ENCODE data around the gene ALG6.

Gene ALG6

GRCh38 chr1:63321785-63322113 lies 45.7 kb upstream of the ALG6 start:
- ATAC-seq = no peak
- TF ChIP-seq RARB (CRISPR knock-in tag; IDR thresholded peaks at IDR 0.05) (no peak), TOX (CRISPR knock-in tag; IDR thresholded peaks at IDR 0.05; ENCODE audit: borderline replicate concordance) (no peak), ESRRG (CRISPR knock-in tag; IDR thresholded peaks at IDR 0.05) (no peak), ZFP30 (CRISPR knock-in tag; IDR thresholded peaks at IDR 0.05) (no peak)

- peak; percentile 7 for ATAC-seq
- TF ChIP-seq ESRRG (CRISPR knock-in tag; IDR thresholded peaks at IDR 0.05) (no peak), ZFP3 (CRISPR knock-in tag; IDR thresholded peaks at IDR 0.05) (no peak), PPARA (CRISPR knock-in tag; IDR thresholded peaks at IDR 0.05; ENCODE audit: borderline replicate concordance) (no peak), GLIS3 (CRISPR knock-in tag; IDR thresholded peaks at IDR 0.05) (no peak), TOX (CRISPR knock-in tag; IDR thresholded peaks at IDR 0.05; ENCODE audit: borderline replicate concordance) (no peak), TCF4 (CRISPR knock-in tag; IDR thresholded peaks at IDR 0.05; ENCODE audit: borderline replicate concordance) (no peak), ZNF565 (CRISPR knock-in tag; conservative IDR thresholded peaks at IDR 0.05; ENCODE audit: low read depth) (no peak), SNAI2 (CRISPR knock-in tag; IDR thresholded peaks at IDR 0.05) (no peak), CSRNP3 (CRISPR knock-in tag; IDR thresholded peaks at IDR 0.05) (no peak), OSR1 (CRISPR knock-in tag; IDR thresholded peaks at IDR 0.05) (no peak), ARNTL (CRISPR knock-in tag; IDR thresholded peaks at IDR 0.05; ENCODE audit: borderline replicate concordance, low read depth) (no peak), ISL1 (CRISPR knock-in tag; IDR thresholded peaks at IDR 0.05) (no peak), TSHZ2 (CRISPR knock-in tag; IDR thresholded peaks at IDR 0.05) (no peak), CREB5 (CRISPR knock-in tag; IDR thresholded peaks at IDR 0.05; ENCODE audit: low read depth) (no peak), RARB (CRISPR knock-in tag; IDR thresholded peaks at IDR 0.05) (no peak), POU6F1 (CRISPR knock-in tag; IDR thresholded peaks at IDR 0.05; ENCODE audit: borderline replicate concordance, low read depth) (no peak), ZNF8 (CRISPR knock-in tag; IDR thresholded peaks at IDR 0.05) (no peak), ZFP30 (CRISPR knock-in tag; IDR thresholded peaks at IDR 0.05) (no peak), BACH2 (CRISPR knock-in tag; IDR thresholded peaks at IDR 0.05; ENCODE audit: borderline replicate concordance) (no peak), CSDC2 (CRISPR knock-in tag; IDR thresholded peaks at IDR 0.05) (no peak)
These were observed 45.1 kb upstream of the ALG6 start, which contains the start of gene FOXD3 for GRCh38 chr1:63322114-63322943. TSS of gene FOXD3 (plus strand) at chr1:63322567. CDS start at chr1:63323059, 492 bp downstream.

GRCh38 chr1:63322944-63323864 lies 44.2 kb upstream of the ALG6 start:
- TF ChIP-seq RARB (CRISPR knock-in tag; IDR thresholded peaks at IDR 0.05) (no peak), GLIS3 (CRISPR knock-in tag; IDR thresholded peaks at IDR 0.05) (no peak), TCF4 (CRISPR knock-in tag; IDR thresholded peaks at IDR 0.05; ENCODE audit: borderline replicate concordance) (no peak)
- no peak for ATAC-seq

All from SK-N-SH treated with all-trans-retinoic acid at 6 μM for 48 hours (cell line).